ENCODE data around the gene GPC5.

DNA sequence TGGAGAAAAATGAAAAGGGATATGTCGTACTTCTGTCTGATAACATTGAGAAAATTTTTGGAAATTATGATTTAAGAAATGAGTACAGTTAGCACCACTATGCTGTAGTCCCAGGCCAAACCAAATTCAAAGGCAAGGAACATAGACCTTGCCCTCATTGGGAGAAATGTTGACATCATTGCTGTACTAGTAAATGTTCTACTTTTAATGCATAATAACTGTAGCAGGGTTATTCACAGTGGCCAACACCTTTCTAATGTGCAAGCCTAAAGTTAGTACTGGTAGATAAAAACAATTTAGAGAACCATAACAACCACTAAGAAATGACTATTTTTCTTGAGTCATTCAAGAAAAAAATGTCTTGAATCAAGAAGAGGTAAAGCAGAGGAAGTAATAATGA is 1035.5 kb downstream of the GPC5 start:
- TF ChIP-seq, protein P1, sequence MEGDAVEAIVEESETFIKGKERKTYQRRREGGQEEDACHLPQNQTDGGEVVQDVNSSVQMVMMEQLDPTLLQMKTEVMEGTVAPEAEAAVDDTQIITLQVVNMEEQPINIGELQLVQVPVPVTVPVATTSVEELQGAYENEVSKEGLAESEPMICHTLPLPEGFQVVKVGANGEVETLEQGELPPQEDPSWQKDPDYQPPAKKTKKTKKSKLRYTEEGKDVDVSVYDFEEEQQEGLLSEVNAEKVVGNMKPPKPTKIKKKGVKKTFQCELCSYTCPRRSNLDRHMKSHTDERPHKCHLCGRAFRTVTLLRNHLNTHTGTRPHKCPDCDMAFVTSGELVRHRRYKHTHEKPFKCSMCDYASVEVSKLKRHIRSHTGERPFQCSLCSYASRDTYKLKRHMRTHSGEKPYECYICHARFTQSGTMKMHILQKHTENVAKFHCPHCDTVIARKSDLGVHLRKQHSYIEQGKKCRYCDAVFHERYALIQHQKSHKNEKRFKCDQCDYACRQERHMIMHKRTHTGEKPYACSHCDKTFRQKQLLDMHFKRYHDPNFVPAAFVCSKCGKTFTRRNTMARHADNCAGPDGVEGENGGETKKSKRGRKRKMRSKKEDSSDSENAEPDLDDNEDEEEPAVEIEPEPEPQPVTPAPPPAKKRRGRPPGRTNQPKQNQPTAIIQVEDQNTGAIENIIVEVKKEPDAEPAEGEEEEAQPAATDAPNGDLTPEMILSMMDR (IDR thresholded peaks at IDR 0.05), result no peak
- TF ChIP-seq POLR2A (IDR thresholded peaks at IDR 0.05), result no peak

Data from ovary (tissue), 3 donors.